ENCODE measurements around the gene GLP2R.

The GLP2R gene

GRCh38 chr17:9811086-9811485, 14.6 kb upstream of the GLP2R start:
- no peak for TF ChIP-seq CTCF (IDR thresholded peaks at IDR 0.05; ENCODE audit: low read depth, low read length)
- no peak for DNase-seq (ENCODE audit: low read depth in 2 of 2)
- no peak overlapping the region for H3K4me3 ChIP-seq (replicated peaks in 1 of 2; ENCODE audit: low read depth in 2 of 2, low read length in 2 of 2)

GRCh38 chr17:9811537-9811936, 14.2 kb upstream of the GLP2R start:
- no peak for TF ChIP-seq CTCF (IDR thresholded peaks at IDR 0.05; ENCODE audit: low read depth, low read length)
- no peak for DNase-seq (ENCODE audit: low read depth in 2 of 2)
- no peak overlapping the region for H3K4me3 ChIP-seq (replicated peaks in 1 of 2; ENCODE audit: low read depth in 2 of 2, low read length in 2 of 2)

GRCh38 chr17:9813166-9813565, 12.6 kb upstream of the GLP2R start:
- DNase-seq (ENCODE audit: low read depth in 2 of 2) = no peak
- H3K4me3 ChIP-seq (replicated peaks in 1 of 2; ENCODE audit: low read depth in 2 of 2, low read length in 2 of 2) = no peak overlapping the region
- TF ChIP-seq CTCF (IDR thresholded peaks at IDR 0.05; ENCODE audit: low read depth, low read length) = no peak

- no peak for TF ChIP-seq CTCF (IDR thresholded peaks at IDR 0.05; ENCODE audit: low read depth, low read length)
- H3K4me3 ChIP-seq (replicated peaks in 1 of 2; ENCODE audit: low read depth in 2 of 2, low read length in 2 of 2) = no peak overlapping the region
- no peak for DNase-seq (ENCODE audit: low read depth in 2 of 2)
These were observed 11.3 kb upstream of the GLP2R start for GRCh38 chr17:9814337-9814945.

GRCh38 chr17:9816472-9816871, 9.3 kb upstream of the GLP2R start:
- DNase-seq (ENCODE audit: low read depth in 2 of 2) = no peak
- H3K4me3 ChIP-seq (replicated peaks in 1 of 2; ENCODE audit: low read depth in 2 of 2, low read length in 2 of 2) = no peak overlapping the region
- no peak for TF ChIP-seq CTCF (IDR thresholded peaks at IDR 0.05; ENCODE audit: low read depth, low read length)

GRCh38 chr17:9817086-9817485, 8.6 kb upstream of the GLP2R start:
- no peak for TF ChIP-seq CTCF (IDR thresholded peaks at IDR 0.05; ENCODE audit: low read depth, low read length)
- peak in 1 of 2 donors; percentile 62 for DNase-seq (ENCODE audit: low read depth in 2 of 2)
- no peak overlapping the region for H3K4me3 ChIP-seq (replicated peaks in 1 of 2; ENCODE audit: low read depth in 2 of 2, low read length in 2 of 2)

GRCh38 chr17:9818760-9819159, 7.0 kb upstream of the GLP2R start:
- no peak for DNase-seq (ENCODE audit: low read depth in 2 of 2)
- no peak overlapping the region for H3K4me3 ChIP-seq (replicated peaks in 1 of 2; ENCODE audit: low read depth in 2 of 2, low read length in 2 of 2)
- TF ChIP-seq CTCF (IDR thresholded peaks at IDR 0.05; ENCODE audit: low read depth, low read length) = no peak
